Fibroblast of gingiva (primary cell): Measurements from ENCODE around the gene VSTM4.
A peak's percentile ranks its signal among the peaks of the same experiment; 100 is the strongest.

Experiments
- DNase-seq: peaks from one replicate; pipeline ENCODE4 v3.0.0-alpha.2; 2011; ENCODE audit warnings: low read depth

VSTM4 gene

GRCh38 chr10:49141541-49142332, 26.4 kb upstream of the VSTM4 start:
- peak; percentile 55 for DNase-seq

GRCh38 chr10:49140304-49141177, 25.2 kb upstream of the VSTM4 start:
- no peak for DNase-seq

- DNase-seq = peak; percentile 57
Measured at GRCh38 chr10:49139846-49140195, 24.5 kb upstream of the VSTM4 start.

- DNase-seq = peak; percentile 36
Measured at GRCh38 chr10:49139028-49139845, 23.9 kb upstream of the VSTM4 start.

- DNase-seq = peak; percentile 57
Measured at GRCh38 chr10:49138361-49138891, 23.1 kb upstream of the VSTM4 start.

- no peak for DNase-seq
Measured at GRCh38 chr10:49136525-49136924, 21.2 kb upstream of the VSTM4 start.

- no peak for DNase-seq
Measured at GRCh38 chr10:49135575-49136313, 20.4 kb upstream of the VSTM4 start.

GRCh38 chr10:49134327-49134726, 19.0 kb upstream of the VSTM4 start:
- DNase-seq = no peak

GRCh38 chr10:49133706-49134248, 18.5 kb upstream of the VSTM4 start, which contains the start of gene FAM170B:
TSS of gene FAM170B (minus strand) at chr10:49134021. CDS start at chr10:49133918, 103 bp downstream.
- no peak for DNase-seq

- DNase-seq = no peak
Measured at GRCh38 chr10:49132362-49132737, 17.0 kb upstream of the VSTM4 start.

- DNase-seq = no peak
Measured at GRCh38 chr10:49131507-49132361, 16.4 kb upstream of the VSTM4 start.

GRCh38 chr10:49129376-49129775, 14.1 kb upstream of the VSTM4 start:
- no peak for DNase-seq

- DNase-seq = no peak
Measured at GRCh38 chr10:49128854-49129253, 13.5 kb upstream of the VSTM4 start.

- DNase-seq = no peak
Measured at GRCh38 chr10:49123981-49124950, 8.9 kb upstream of the VSTM4 start.

GRCh38 chr10:49120911-49121310, 5.6 kb upstream of the VSTM4 start:
- no peak for DNase-seq

GRCh38 chr10:49119746-49120145, 4.4 kb upstream of the VSTM4 start:
- DNase-seq = no peak

GRCh38 chr10:49118430-49119074, 3.2 kb upstream of the VSTM4 start:
- DNase-seq = no peak

- DNase-seq = no peak
Measured at GRCh38 chr10:49117376-49118070, 2.2 kb upstream of the VSTM4 start.
